Keratinocyte (primary cell): ENCODE data around the gene GREM2. TPM values are rescaled to one million over a fixed set of nuclear protein-coding genes. Genes with fewer than 3 reads are reported as not detected.

Experiments used
- DNase-seq: peaks from one replicate; pipeline ENCODE4 v3.0.0-alpha.2; 2011; ENCODE audit warnings: low read depth, missing footprints, low spot score
- FAIRE-seq: peaks from 2 replicates; lab custom pipeline; 2011; peaks lifted over from hg19 to GRCh38; lab: Jason Lieb, UNC
- H2AFZ ChIP-seq: 2 replicates; pipeline ENCODE4 v1.6.0; 2012; ENCODE audit warnings: low read length, control low read depth, inconsistent platforms; ENCODE audit not compliant: control insufficient read depth
- H3K27ac ChIP-seq: 2 replicates; pipeline ENCODE4 v1.5.1; 2011; ENCODE audit warnings: low read length; ENCODE audit not compliant: control insufficient read depth, insufficient read depth
- H3K27me3 ChIP-seq: 3 replicates; pipeline ENCODE4 v1.6.0; 2011; ENCODE audit warnings: low read length; ENCODE audit not compliant: control insufficient read depth, insufficient read depth; ENCODE audit errors: extremely low read depth
- H3K36me3 ChIP-seq, 2 experiments: 2 replicates in 1 of 2; 3 replicates in 1 of 2; pipeline ENCODE4 v1.5.1; 2011; ENCODE audit warnings: low read length in 2 of 2, mild to moderate bottlenecking in 1 of 2; ENCODE audit not compliant: control insufficient read depth in 2 of 2, insufficient read depth in 2 of 2; ENCODE audit errors: extremely low read depth in 1 of 2
- H3K4me1 ChIP-seq: 3 replicates; pipeline ENCODE4 v1.5.1; 2011; ENCODE audit warnings: low read length; ENCODE audit not compliant: control insufficient read depth, insufficient read depth; ENCODE audit errors: extremely low read depth
- H3K4me2 ChIP-seq: 3 replicates; pipeline ENCODE4 v1.6.0; 2011; ENCODE audit warnings: low read depth, low read length; ENCODE audit not compliant: control insufficient read depth, insufficient read depth; ENCODE audit errors: extremely low read depth
- H3K4me3 ChIP-seq, 3 experiments: fragments of 200-600 bp in 1 of 3; sonication (generic) in 1 of 3; 2 replicates in 2 of 3; 3 replicates in 1 of 3; pipeline ENCODE4 v1.5.1; 2011 to 2016; ENCODE audit warnings: low read length in 3 of 3, mild to moderate bottlenecking in 3 of 3, control low read depth in 2 of 3, inconsistent platforms in 1 of 3, low read depth in 1 of 3, mixed read lengths in 1 of 3, mixed run types in 1 of 3, moderate library complexity in 1 of 3; ENCODE audit not compliant: control insufficient read depth in 2 of 3, insufficient read depth in 2 of 3; ENCODE audit errors: extremely low read depth in 1 of 3
- H3K79me2 ChIP-seq: 2 replicates; pipeline ENCODE4 v1.6.0; 2012; ENCODE audit warnings: low read length; ENCODE audit not compliant: control insufficient read depth, insufficient read depth
- H3K9ac ChIP-seq: 3 replicates; pipeline ENCODE4 v1.6.0; 2011; ENCODE audit warnings: low read length; ENCODE audit not compliant: control insufficient read depth, insufficient read depth; ENCODE audit errors: extremely low read depth
- H3K9me1 ChIP-seq: 3 replicates; pipeline ENCODE4 v1.6.0; 2011; ENCODE audit warnings: low read length; ENCODE audit not compliant: control insufficient read depth, insufficient read depth; ENCODE audit errors: extremely low read depth
- H3K9me3 ChIP-seq: 2 replicates; pipeline ENCODE4 v1.5.1; 2012; ENCODE audit warnings: low read depth, low read length; ENCODE audit not compliant: control insufficient read depth
- H4K20me1 ChIP-seq: 3 replicates; pipeline ENCODE4 v1.6.0; 2011; ENCODE audit warnings: low read length; ENCODE audit not compliant: control insufficient read depth, insufficient read depth; ENCODE audit errors: extremely low read depth
- EZH2 ChIP-seq: IDR thresholded peaks from one replicate; pipeline ENCODE4 v1.6.1; 2012; ENCODE audit warnings: inconsistent platforms, mild to moderate bottlenecking, low read length, moderate library complexity
- dilution Hi-C: fragments of 300-500 bp; cut with MboI; formaldehyde crosslinking; loops from one replicate; pipeline ENCODE4 v1.7.0; 2020; ENCODE audit warnings: low sequenced_read_pairs; ENCODE audit not compliant: extremely low pct_ligation_motif_present
- polyA plus RNA-seq, 5 experiments: library from polyadenylated mRNA; depleted of rRNA in 3 of 5; stranded (reverse) in 3 of 5; stranded (forward) in 1 of 5; unstranded in 1 of 5; fragments of >200 nt; gene quantifications; 1 replicate in 1 of 5; 2 replicates in 3 of 5; 3 replicates in 1 of 5; pipeline versions ENCODE4 v1.2.1 to v1.2.3, GENCODE V29; 2011 to 2012; ENCODE audit warnings: missing spikeins in 2 of 5, low read depth in 1 of 5, low replicate concordance in 1 of 5
- TF ChIP-seq, protein P1 (sequence below), 3 experiments: IDR thresholded peaks in 1 of 3; conservative IDR thresholded peaks in 1 of 3; optimal IDR thresholded peaks in 1 of 3; 2 replicates in 2 of 3; 3 replicates in 1 of 3; pipeline versions ENCODE3 to v1.5.1; 2011; ENCODE audit warnings: low read length in 3 of 3, mild to moderate bottlenecking in 3 of 3, moderate library complexity in 2 of 3, control low read depth in 1 of 3, inconsistent platforms in 1 of 3; ENCODE audit not compliant: insufficient read depth in 2 of 3; ENCODE audit errors: extremely low read depth in 1 of 3

GREM2 gene
- polyA plus RNA-seq, 1 donor (not counting 4 experiments of a cell fraction or from before 2014, with no cell fraction given): not detected

DNA sequence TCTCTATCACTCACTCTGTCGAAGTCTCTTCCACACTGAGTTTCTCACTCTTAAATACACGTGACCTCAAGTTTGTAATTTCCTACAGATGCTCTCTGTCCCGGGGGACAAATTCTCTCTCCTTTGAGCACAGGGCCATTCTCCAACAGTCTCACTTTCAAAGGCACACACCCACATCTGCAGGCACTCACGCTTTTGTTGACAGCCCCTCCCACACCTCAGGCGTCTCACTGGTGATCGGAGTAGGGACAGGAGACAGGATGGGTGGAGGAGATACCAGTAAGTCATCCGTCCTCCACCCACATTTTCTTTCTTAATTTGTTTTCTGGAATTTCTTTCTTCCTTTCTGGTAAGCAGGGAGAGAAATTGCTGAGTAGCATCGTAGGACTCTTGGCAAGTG lies 40.6 kb upstream of the GREM2 start:
- Histone ChIP-seq H3K9me1 (no peaks in the 10 kb centered on the region), H3K36me3 (no peaks in the 10 kb centered on the region), H3K9me3 (no peaks in the 10 kb centered on the region), H3K9ac (no peak overlapping the region), H3K79me2 (no peaks in the 10 kb centered on the region), H4K20me1 (no peaks in the 10 kb centered on the region), H3K4me2 (no peak overlapping the region), H2AFZ (no peak overlapping the region), H3K27ac (no peak overlapping the region), H3K4me3 (no peak overlapping the region), H3K4me1 (no peaks in the 10 kb centered on the region), H3K27me3 (no peaks in the 10 kb centered on the region)
- TF ChIP-seq, protein P1, sequence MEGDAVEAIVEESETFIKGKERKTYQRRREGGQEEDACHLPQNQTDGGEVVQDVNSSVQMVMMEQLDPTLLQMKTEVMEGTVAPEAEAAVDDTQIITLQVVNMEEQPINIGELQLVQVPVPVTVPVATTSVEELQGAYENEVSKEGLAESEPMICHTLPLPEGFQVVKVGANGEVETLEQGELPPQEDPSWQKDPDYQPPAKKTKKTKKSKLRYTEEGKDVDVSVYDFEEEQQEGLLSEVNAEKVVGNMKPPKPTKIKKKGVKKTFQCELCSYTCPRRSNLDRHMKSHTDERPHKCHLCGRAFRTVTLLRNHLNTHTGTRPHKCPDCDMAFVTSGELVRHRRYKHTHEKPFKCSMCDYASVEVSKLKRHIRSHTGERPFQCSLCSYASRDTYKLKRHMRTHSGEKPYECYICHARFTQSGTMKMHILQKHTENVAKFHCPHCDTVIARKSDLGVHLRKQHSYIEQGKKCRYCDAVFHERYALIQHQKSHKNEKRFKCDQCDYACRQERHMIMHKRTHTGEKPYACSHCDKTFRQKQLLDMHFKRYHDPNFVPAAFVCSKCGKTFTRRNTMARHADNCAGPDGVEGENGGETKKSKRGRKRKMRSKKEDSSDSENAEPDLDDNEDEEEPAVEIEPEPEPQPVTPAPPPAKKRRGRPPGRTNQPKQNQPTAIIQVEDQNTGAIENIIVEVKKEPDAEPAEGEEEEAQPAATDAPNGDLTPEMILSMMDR (optimal IDR thresholded peaks at IDR 0.05 in 1 of 3, IDR thresholded peaks at IDR 0.05 in 1 of 3, conservative IDR thresholded peaks at IDR 0.05 in 1 of 3; ENCODE audit: extremely low read depth in 1 of 3, insufficient read depth in 2 of 3, low read length in 3 of 3): no peak
- TF ChIP-seq EZH2: no peak
- FAIRE-seq: no peak
- no peak for DNase-seq
- dilution Hi-C loops: no loop called here

DNA sequence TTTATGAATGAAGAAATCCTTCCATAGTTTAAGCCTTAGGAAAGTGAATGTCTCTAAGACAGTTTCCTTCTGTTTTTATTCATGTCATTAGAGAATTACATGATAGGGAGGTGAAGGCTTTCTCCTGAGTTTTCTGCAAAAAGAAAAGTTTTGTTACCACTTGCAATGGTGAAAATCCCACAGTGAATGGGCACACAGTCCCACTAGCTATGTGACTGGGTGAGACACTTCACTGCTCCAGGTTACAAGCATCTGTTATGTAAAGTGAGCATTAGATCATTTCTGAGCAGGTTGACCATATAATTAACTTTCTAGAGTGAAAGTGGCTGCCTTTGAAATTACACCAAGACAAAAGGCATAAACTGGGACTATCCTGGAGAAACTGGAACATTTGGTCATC lies 38.9 kb upstream of the GREM2 start:
- Histone ChIP-seq H3K4me3 (no peak overlapping the region), H3K9me1 (no peaks in the 10 kb centered on the region), H4K20me1 (no peaks in the 10 kb centered on the region), H3K4me1 (no peaks in the 10 kb centered on the region), H3K9ac (no peak overlapping the region), H3K79me2 (no peaks in the 10 kb centered on the region), H2AFZ (no peak overlapping the region), H3K36me3 (no peaks in the 10 kb centered on the region), H3K27ac (no peak overlapping the region), H3K9me3 (no peaks in the 10 kb centered on the region), H3K27me3 (no peaks in the 10 kb centered on the region), H3K4me2 (no peak overlapping the region)
- dilution Hi-C loops: no loop called here
- TF ChIP-seq, protein P1 (optimal IDR thresholded peaks at IDR 0.05 in 1 of 3, IDR thresholded peaks at IDR 0.05 in 1 of 3, conservative IDR thresholded peaks at IDR 0.05 in 1 of 3; ENCODE audit: extremely low read depth in 1 of 3, insufficient read depth in 2 of 3, low read length in 3 of 3): no peak
- TF ChIP-seq EZH2: no peak
- DNase-seq (no peak), FAIRE-seq (no peak)
